Measurements from ENCODE around the gene NR0B1. TPM values are rescaled to one million over a fixed set of nuclear protein-coding genes. Genes with fewer than 3 reads are reported as not detected.
A peak's percentile ranks its signal among the peaks of the same experiment; 100 is the strongest.

NR0B1 gene
- not detected in 2 replicates for total RNA-seq (2014; rRNA removed; shearing (Covaris generic); ENCODE audit: low replicate concordance)

GRCh38 chrX:30309139-30309571 is at the start of gene NR0B1:
TSS of gene NR0B1 (minus strand) at chrX:30309390. CDS start at chrX:30309363, 27 bp downstream.
- DNase-seq = peak; percentile 11
- Histone ChIP-seq H3K27me3 (no peaks in the 10 kb centered on the region), H3K4me3 (peak within 1 kb of the TSS; percentile 22), H3K36me3 (no peaks in the 10 kb centered on the region), H3K9me3 (no peaks in the 10 kb centered on the region)

DNA sequence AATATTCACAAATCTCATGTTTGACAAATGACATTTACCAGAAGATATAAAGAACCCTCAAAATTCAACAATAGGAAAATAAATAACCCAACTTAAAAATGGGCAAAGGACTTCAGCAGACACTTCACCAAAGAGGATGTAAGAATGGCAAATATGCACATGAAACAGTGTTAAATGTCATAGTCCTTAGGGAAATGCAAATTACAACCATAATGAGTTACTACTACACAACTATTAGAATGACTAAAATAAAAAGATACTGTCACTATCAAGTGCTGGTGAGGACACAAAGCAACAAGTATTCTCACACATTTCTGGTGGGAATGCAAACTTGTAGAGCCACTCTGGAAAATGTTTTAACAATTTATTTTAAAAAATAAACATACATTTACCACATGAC is 40.8 kb upstream of the NR0B1 start:
- H3K36me3 ChIP-seq = no peaks in the 10 kb centered on the region

DNA sequence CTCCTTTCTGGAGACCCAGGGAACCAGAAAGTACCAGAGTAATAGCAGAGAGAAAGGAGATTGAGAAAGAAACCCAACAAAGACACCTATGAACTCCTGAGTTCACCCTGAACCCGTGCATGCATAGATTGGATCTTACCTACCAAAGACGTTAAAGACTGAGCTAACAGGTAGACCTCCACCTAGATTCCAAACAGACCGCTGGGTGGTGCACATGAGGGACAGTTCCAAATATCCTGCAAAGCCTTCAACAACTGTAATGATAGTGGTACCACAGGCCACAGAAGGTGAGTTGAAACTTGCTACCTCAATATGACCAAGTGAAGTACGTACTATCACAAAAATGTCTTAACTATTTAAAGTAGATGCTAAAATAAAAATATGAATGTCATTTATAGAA is 34.0 kb upstream of the NR0B1 start:
- Histone ChIP-seq H3K36me3 (no peaks in the 10 kb centered on the region), H3K27me3 (no peaks in the 10 kb centered on the region), H3K9me3 (no peaks in the 10 kb centered on the region), H3K4me3 (no peak overlapping the region)
- DNase-seq = no peak

More for the DNA sequence above, 40.8 kb upstream of the NR0B1 start:
- DNase-seq = no peak
- Histone ChIP-seq H3K9me3 (no peaks in the 10 kb centered on the region), H3K4me3 (no peak overlapping the region), H3K27me3 (no peaks in the 10 kb centered on the region)

DNA sequence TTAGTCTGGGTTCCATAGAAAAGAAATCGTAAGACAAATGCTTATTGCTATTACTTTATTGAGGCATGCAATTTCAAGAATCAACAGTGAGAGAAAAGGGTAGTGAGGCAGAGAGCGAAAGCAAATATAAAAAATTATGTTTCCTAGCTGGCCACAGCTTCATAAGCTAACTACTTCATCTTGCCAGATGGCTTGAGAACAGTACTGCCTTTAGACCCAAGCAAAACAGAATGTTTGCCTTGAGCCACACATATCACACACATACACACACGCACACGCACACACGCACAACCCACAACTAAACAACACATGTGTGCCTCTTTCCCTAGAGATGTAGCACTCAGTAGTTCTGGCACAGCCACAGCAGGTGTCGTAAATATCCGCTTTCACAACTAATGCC is 31.6 kb upstream of the NR0B1 start:
- no peak for DNase-seq
- H3K4me3 ChIP-seq = no peak overlapping the region
- no peaks in the 10 kb centered on the region for H3K9me3 ChIP-seq
- no peaks in the 10 kb centered on the region for H3K27me3 ChIP-seq
- H3K36me3 ChIP-seq = no peaks in the 10 kb centered on the region

DNA sequence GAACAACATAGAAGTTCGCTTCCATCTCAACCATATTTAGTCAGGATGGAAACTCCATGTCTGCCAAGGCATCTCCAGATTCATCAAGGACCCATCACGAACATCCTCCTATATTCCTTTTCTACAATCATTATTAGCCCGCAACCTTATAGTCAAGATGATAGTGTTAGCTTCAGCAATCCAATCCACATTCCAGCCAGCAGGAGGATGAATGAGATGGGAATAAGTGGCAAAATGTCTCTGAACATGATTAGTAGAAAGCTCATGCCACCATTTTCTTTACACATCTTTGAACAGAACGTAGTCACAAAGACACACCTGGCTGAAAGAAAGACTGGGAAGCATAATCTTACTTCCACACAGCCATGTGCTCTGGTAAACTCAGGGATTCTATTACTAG is 18.6 kb upstream of the NR0B1 start:
- Histone ChIP-seq H3K27me3 (no peaks in the 10 kb centered on the region), H3K9me3 (no peaks in the 10 kb centered on the region), H3K36me3 (no peaks in the 10 kb centered on the region), H3K4me3 (no peak overlapping the region)
- DNase-seq = no peak

DNA sequence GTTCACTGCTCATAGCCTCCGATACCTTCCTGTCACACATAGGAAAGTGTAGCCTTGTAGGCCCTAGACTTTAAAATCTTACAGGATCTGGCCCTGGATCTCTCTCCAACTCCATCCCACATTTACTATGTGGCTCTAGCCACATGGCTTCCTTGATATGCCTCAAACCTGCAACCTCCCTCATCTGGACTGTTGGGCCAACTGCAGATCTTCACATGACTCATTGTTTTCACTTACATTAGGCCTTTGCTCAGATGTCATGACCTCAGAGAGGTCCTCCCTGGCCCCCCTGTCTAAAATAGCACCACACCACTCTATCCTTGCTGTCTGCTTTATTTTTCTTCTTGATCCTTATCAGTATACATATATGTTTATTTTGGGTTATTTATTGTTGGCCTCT is 8.1 kb upstream of the NR0B1 start:
- no peaks in the 10 kb centered on the region for H3K36me3 ChIP-seq
- no peak overlapping the region for H3K4me3 ChIP-seq
- H3K27me3 ChIP-seq = no peaks in the 10 kb centered on the region
- no peaks in the 10 kb centered on the region for H3K9me3 ChIP-seq
- no peak for DNase-seq

DNA sequence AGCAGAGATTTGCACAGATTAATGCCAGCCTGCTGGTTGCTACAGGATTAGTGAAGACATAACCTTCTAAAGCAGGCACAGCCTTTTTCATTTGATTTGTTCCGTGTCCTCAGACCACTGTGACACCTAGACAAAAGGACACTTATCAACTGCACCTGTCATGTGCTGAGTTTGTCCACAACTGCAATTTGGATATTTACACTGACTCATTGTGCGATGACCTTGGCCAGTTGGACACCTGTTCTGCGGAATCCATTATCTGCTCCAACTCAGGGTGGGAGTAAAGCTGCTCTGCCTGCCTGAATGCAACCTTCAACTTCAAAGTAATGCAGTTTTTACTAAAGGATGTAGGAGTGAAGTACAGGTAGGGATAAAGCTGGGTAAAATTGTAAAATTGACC is 4.1 kb upstream of the NR0B1 start:
- Histone ChIP-seq H3K36me3 (no peaks in the 10 kb centered on the region), H3K27me3 (no peaks in the 10 kb centered on the region), H3K9me3 (no peaks in the 10 kb centered on the region), H3K4me3 (0 out of 2 replicates have a peak overlapping the region, but pooled peaks have one; percentile 16)
- no peak for DNase-seq

GRCh38 chrX:30312858-30313257 is 3.7 kb upstream of the NR0B1 start:
- no peaks in the 10 kb centered on the region for H3K27me3 ChIP-seq
- no peaks in the 10 kb centered on the region for H3K36me3 ChIP-seq
- H3K4me3 ChIP-seq = 0 out of 2 replicates have a peak overlapping the region, but pooled peaks have one; percentile 16
- no peak for DNase-seq
- no peaks in the 10 kb centered on the region for H3K9me3 ChIP-seq

DNA sequence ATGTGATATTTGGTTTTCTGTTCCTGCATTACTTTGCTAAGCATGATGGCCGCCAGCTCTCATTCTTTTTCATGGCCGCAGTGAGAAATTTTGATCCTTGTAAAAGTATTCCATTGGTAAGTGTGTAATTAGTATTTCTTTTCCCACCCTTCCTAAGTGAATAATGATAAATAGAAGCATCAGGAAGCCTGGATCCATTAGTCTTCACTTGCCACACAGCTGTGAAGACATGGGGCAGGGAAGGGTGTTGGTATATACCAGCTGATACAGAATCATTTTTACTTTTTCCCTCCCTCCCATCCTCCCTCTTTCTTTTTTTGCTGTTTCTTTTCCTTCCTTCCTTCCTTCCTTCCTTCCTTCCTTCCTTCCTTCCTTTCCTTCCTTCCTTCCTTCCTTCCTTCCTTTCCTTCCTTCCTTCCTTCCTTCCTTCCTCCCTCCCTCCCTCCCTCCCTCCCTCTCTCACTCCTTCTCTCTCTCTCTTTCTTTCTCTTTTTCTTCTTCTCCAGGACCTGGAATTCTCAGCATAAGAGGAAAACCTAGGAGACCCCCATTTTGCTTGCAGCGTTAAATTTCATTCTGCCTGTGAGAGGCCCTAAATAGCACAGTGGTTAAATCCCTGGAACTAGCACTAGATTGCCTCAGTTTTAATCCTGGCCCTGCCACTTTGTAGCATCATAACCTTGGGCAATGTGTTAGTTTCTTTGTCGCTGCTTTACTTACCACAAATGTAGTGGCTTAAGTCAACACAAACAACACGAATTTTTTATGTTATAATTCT is 1.4 kb upstream of the NR0B1 start:
- Histone ChIP-seq H3K9me3 (no peaks in the 10 kb centered on the region), H3K27me3 (no peaks in the 10 kb centered on the region), H3K4me3 (no peak overlapping the region), H3K36me3 (no peaks in the 10 kb centered on the region)
- no peak for DNase-seq

DNA sequence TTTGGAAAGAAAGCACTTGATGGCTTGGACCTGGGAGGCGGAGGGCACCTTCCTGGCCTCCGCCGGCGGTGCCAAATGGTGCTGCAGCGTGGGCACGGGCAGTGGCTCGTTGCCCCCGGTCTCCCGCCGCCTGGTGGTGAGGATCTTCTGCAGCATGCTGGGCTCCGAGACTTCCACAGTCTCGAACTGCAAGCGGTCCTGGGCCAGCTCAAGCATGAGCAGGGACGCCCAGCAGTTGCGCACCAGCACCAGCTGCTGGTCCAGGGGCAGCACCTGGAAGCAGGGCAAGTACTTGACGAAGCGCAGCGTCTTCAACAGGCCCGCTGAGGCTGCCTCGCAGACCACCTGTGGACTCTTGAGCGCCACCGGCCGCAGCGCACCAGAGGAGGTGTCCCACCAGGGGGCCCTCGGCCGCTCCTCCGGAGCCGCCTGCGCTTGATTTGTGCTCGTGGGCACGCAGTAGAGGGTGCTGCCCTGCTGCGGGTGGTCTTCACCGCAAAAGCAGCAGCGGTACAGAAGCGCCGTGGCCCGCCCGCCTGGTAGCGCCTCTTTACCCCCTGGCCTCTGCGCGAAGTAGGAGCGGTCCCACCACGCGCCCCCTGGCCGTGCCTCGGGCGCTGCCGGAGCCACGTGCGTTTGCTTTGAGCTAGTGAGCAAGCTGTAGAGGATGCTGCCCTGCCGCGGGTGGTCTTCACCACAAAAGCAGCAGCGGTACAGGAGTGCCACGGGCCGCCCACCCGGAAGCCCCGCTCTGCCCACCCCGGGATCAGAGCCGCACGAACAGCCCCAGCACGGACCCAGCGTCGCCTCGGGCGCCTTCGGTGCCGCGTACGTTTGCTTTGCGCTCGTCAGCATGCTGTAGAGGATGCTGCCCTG is 689 bp downstream of the NR0B1 start:
- no peak for DNase-seq
- H3K4me3 ChIP-seq = peak overlapping the region; percentile 22
- no peaks in the 10 kb centered on the region for H3K27me3 ChIP-seq
- no peaks in the 10 kb centered on the region for H3K9me3 ChIP-seq
- H3K36me3 ChIP-seq = no peaks in the 10 kb centered on the region

DNA sequence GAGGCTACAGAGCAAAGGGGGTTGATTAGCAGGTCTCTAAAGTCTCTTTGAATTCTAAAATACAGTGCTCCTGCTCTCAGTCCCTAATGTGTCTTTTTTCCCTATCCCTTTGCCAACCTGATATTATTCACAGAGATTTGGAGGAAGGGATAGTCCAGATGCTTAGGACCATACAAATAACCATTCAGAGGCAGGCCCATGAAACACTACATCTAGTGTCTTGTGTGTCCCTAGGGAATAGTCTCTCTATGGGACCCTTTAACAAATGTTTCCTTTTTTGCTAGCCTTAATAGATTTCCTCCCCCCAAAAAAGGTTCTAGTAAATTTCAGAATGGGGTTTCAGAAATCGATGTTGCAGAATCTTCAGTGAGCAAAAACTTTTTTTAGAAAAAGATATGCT is 1.7 kb downstream of the NR0B1 start:
- H3K27me3 ChIP-seq = no peaks in the 10 kb centered on the region
- no peaks in the 10 kb centered on the region for H3K9me3 ChIP-seq
- H3K36me3 ChIP-seq = no peaks in the 10 kb centered on the region
- no peak for DNase-seq
- no peak overlapping the region for H3K4me3 ChIP-seq

- DNase-seq = no peak
- Histone ChIP-seq H3K36me3 (no peaks in the 10 kb centered on the region), H3K9me3 (no peaks in the 10 kb centered on the region), H3K27me3 (no peaks in the 10 kb centered on the region), H3K4me3 (no peak overlapping the region)
Measured at GRCh38 chrX:30304866-30305265, 4.3 kb downstream of the NR0B1 start.

DNA sequence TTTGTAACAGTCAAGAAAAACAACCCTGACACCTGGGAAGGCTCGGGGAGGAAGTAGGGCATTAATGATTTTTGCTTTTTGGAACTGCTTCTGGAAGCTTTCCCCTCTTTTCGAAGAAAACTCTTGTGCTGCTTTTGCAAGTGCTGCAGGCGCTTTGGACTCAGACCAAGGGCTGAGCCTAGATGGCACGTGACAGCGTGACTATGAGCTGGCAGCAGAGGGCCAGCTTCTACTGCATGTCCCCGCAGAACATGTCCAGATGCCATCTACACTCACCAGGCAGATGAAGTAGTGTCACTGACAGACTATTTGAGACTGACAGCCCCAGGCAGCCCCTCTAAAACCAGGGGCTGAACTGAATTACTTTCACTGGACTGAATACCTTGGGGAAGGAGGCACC is 6.2 kb downstream of the NR0B1 start:
- peak; percentile 20 for DNase-seq
- H3K4me3 ChIP-seq = no peak overlapping the region
- no peaks in the 10 kb centered on the region for H3K9me3 ChIP-seq
- H3K36me3 ChIP-seq = no peaks in the 10 kb centered on the region
- no peaks in the 10 kb centered on the region for H3K27me3 ChIP-seq

GRCh38 chrX:30301963-30302362 is 7.2 kb downstream of the NR0B1 start:
- no peak for DNase-seq

DNA sequence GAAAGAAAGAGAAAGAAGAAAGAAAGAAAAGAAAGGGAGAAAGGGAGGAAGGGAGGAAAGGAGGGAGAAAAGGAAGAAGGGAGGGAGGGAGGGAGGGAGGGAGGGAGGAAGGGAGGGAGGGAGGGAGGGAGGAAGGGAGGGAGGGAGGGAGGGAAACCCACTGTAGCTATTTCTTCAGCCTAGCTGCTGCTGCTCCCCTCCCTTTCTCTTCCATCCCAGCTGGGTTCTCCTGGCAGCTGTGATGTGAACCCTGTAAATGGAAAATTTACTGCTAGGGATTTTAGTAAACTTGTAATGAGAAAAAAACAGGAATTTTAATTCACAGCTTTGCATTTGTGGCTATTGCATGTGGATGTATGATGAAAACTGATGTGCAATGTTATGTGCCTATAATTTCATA is 8.0 kb downstream of the NR0B1 start:
- Histone ChIP-seq H3K27me3 (no peaks in the 10 kb centered on the region), H3K9me3 (no peaks in the 10 kb centered on the region), H3K4me3 (no peak overlapping the region), H3K36me3 (no peaks in the 10 kb centered on the region)
- DNase-seq = no peak

More at GRCh38 chrX:30301963-30302362, 7.2 kb downstream of the NR0B1 start:
- Histone ChIP-seq H3K4me3 (no peak overlapping the region), H3K9me3 (no peaks in the 10 kb centered on the region), H3K27me3 (no peaks in the 10 kb centered on the region), H3K36me3 (no peaks in the 10 kb centered on the region)

DNA sequence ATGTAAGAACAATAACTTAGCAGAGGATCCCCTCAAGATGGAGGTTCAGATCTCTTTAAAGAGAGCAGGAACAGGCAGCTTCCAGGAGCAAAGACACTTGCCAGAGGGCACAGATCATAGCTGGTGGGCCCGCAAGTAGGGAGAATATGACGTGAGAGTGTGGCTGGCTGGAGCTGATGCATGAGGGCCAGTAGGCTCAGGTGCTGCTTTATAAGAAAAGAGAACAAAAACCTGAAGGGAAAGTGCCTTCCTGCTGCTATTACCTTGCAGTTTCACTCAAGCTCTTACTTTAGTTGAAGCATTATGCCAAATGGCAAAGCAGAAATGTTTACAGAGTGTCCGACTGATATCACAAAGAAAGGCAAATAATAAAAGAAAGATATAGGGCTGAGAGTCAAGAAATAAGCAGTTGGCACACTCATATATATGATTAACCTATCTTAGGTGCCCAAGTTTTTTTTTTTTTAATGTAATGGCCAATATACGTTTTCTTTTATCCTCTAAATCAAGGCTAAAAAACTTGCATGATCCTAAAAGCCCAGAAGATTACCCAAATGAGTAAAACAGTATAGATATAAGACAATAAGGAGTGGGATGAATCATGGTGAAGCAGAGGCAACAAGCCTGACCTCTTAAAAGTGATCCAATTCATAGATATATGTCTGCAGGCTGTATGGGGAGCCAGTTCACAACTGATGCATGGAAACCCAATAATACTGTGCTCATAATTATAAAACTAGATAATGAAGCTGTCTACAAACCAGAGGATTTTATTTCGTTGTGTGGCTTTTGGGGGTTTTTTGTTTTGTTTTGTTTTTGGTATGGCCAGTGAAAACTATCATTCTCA is 12.6 kb downstream of the NR0B1 start:
- Histone ChIP-seq H3K36me3 (no peaks in the 10 kb centered on the region), H3K9me3 (no peaks in the 10 kb centered on the region), H3K27me3 (no peaks in the 10 kb centered on the region), H3K4me3 (no peak overlapping the region)
- DNase-seq = no peak

Data from MG63 (cell line).